AG04450 (cell line): ENCODE data around the gene TEX38. TPM values are rescaled to one million over a fixed set of nuclear protein-coding genes. Genes with fewer than 3 reads are reported as not detected.
A peak's percentile ranks its signal among the peaks of the same experiment; 100 is the strongest.
"Not testable (repeated sequence)": the region's sequence is repeated elsewhere in the genome, so short reads cannot be mapped to it uniquely, and the experiment has no call there.

Source experiments
- CTCF ChIA-PET: fragments of 300-600, 350-600 bp; formaldehyde crosslinking; extraction: SDS; loops from one replicate; lab custom pipeline; 2022; ENCODE audit warnings: antibody characterized with exemption, inconsistent platforms; lab: Charles Lee
- POLR2A ChIA-PET: fragments of 350-600 bp; formaldehyde crosslinking; extraction: SDS; loops from one replicate; lab custom pipeline; 2021; ENCODE audit warnings: antibody characterized with exemption, inconsistent platforms; lab: Yijun Ruan, JAX
- DNase-seq: peaks from one replicate; pipeline ENCODE4 v3.0.0-alpha.2; 2011; ENCODE audit warnings: low read depth, low spot score
- H3K27ac ChIP-seq: one replicate; pipeline ENCODE4 v1.5.1; 2012; ENCODE audit warnings: low read depth, low read length, control low read depth
- H3K27me3 ChIP-seq: one replicate; pipeline ENCODE4 v1.6.0; 2012; ENCODE audit warnings: low read length; ENCODE audit not compliant: control insufficient read depth, insufficient read depth
- H3K4me3 ChIP-seq: 2 replicates; pipeline ENCODE4 v1.5.1; 2011; ENCODE audit warnings: mild to moderate bottlenecking, low read depth, low read length, control low read depth
- H3K9me3 ChIP-seq: 2 replicates; pipeline ENCODE4 v1.5.1; 2012; ENCODE audit warnings: low read length; ENCODE audit not compliant: control insufficient read depth, insufficient read depth
- CTCF ChIP-seq: IDR thresholded peaks from 2 replicates; pipeline ENCODE4 v1.5.1; 2011; ENCODE audit warnings: low read depth, low read length, control low read depth, inconsistent platforms
- polyA plus RNA-seq: library from polyadenylated mRNA; depleted of rRNA; stranded (reverse); fragments of >200 nt; gene quantifications from 2 replicates; pipeline ENCODE4 v1.2.3, GENCODE V29; 2011

TEX38 gene
- polyA plus RNA-seq, 1 experiment: not detected

- no peak for TF ChIP-seq CTCF
- ChIA-PET CTCF (no interaction called here), POLR2A (no interaction called here)
- Histone ChIP-seq H3K27ac (no peak overlapping the region), H3K9me3 (no peaks in the 10 kb centered on the region), H3K27me3 (no peaks in the 10 kb centered on the region), H3K4me3 (no peak overlapping the region)
- DNase-seq: no peak
Observed at GRCh38 chr1:46659307-46659870, 12.3 kb upstream of the TEX38 start.

DNA sequence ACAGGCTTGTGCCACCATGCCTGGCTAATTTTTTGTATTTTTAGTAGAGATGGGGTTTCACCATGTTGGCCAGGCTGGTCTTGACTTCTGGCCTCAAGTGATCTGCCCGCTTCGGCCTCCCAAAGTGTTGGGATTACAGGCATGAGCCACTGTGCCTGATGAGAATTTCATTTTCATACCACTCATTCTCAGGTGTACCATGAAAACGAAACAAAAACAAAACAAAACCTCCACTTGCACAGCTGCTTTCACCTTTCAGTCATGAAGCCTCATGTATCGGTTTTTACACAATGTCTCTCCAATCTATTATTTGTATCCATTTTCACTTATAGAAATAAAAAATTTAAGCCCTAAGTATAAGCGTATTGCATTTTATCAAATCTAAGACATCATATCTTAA is 11.5 kb upstream of the TEX38 start:
- H3K9me3 ChIP-seq, DNase-seq, H3K4me3 ChIP-seq, CTCF ChIA-PET, POLR2A ChIA-PET, H3K27ac ChIP-seq, H3K27me3 ChIP-seq: not testable (repeated sequence)

DNA sequence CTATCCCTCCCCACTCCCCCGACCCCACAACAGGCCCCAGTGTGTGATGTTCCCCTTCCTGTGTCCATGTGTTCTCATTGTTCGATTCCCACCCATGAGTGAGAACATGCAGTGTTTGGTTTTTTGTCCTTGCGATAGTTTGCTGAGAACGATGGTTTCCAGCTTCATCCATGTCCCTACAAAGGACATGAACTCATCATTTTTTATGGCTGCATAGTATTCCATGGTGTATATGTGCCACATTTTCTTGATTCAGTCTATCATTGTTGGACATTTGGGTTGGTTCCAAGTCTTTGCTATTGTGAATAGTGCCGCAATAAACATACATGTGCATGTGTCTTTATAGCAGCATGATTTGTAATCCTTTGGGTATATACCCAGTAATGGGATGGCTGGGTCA is 8.7 kb upstream of the TEX38 start:
- H3K4me3 ChIP-seq, H3K9me3 ChIP-seq, POLR2A ChIA-PET, H3K27me3 ChIP-seq, DNase-seq, H3K27ac ChIP-seq, CTCF ChIA-PET: not testable (repeated sequence)

GRCh38 chr1:46665983-46666382 is 5.7 kb upstream of the TEX38 start:
- Histone ChIP-seq H3K9me3 (no peaks in the 10 kb centered on the region), H3K4me3 (no peak overlapping the region), H3K27me3 (no peaks in the 10 kb centered on the region), H3K27ac (no peak overlapping the region)
- DNase-seq: no peak
- POLR2A ChIA-PET: interaction anchor here (0.5 kb wide), 1 partner anchor 60 kb away, joined by 4 read pairs; no protein-coding TSS in a partner anchor
- CTCF ChIA-PET: no interaction called here
- TF ChIP-seq CTCF: no peak

DNA sequence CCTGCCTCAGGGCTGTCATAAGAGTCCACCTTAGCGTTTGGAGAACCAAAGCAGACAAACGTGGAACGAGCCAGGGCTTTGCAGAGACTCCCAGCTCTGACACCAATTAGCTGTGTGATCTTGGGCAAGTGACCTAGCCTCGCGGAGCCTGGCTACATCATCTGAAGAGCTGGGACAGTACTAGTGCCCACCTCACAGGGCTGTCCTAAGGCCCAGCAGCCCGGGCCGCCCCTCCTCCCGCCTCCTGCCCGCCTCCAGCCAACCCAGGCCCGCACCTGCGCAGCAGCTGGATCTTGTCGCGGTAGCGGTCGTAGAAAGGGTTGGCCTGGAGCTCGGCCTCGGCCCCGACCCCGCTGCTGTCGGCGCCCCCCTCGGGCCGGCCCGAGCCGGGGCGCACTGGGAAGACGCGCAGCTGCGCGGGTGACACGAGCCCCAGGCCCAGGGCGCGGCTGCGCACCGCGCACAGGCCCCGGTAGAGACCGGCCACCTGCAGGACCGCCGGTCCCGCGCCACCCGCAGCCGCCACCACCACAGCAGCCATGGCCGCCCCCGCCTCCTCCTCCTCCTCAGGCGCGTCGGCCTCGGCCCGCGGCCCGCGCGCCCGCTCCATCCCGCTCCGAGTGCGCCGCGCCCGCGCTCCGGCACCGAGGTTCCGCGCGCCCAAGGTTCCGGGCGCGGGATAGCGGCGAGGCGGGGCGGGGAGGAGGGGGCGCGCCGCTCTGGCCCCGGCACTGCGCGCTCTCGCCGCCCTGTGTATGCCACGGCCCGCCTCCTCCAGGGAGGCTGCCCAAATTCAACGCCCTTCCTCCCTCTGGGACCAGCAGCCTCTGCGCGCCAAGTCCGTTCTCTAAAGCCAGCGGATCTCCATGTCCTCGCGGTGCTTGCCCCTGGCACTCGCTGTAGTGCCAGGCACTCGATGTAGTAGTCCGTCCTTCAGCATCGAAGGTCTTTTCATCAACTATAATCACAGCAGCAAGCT is 3.6 kb upstream of the TEX38 start, which contains the start of gene ATPAF1:
Gene ATPAF1, minus strand, starts transcription at position 583 of the 979 bp plus-strand sequence. Its CDS starts 42 bp downstream, at position 541.
- Histone ChIP-seq H3K27ac (no peak within 1 kb of the TSS), H3K27me3 (no peaks in the 10 kb centered on the region), H3K9me3 (no peaks in the 10 kb centered on the region), H3K4me3 (peak within 1 kb of the TSS; percentile 77)
- POLR2A ChIA-PET: interaction anchor here (0.6 to 1.1 kb wide), 7 partner anchors 15 to 1172 kb away, joined by 3 to 6 read pairs (median 4); partner anchors contain the start of gene MOB3C
- no peak for TF ChIP-seq CTCF
- CTCF ChIA-PET: interaction anchor here (0.6 to 1.0 kb wide), 3 partner anchors 40 to 508 kb away, joined by 3 read pairs; no protein-coding TSS in a partner anchor
- no peak for DNase-seq

DNA sequence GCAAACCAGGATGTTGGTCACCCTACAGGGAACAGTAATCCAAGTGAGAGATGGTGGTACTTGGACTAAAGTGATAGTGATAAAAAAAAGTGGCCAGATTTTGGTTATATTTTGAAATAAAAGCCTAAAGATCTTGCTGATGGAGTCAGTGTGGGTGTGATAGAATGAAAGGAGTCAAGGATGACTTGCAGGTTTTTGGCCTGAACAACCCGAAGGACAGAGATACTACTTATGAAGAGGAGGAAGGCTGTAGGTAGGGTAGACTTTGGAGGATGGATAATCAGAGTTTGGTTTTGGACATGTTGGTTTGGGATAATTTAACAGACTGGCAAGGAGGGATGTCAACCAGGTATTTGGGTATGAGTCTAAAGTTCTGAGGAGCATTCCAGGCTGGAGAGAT is 1.5 kb upstream of the TEX38 start:
- no peaks in the 10 kb centered on the region for H3K9me3 ChIP-seq
- H3K4me3 ChIP-seq: no peak overlapping the region
- TF ChIP-seq CTCF: no peak
- ChIA-PET CTCF (no interaction called here), POLR2A (no interaction called here)
- H3K27ac ChIP-seq: no peak overlapping the region
- no peaks in the 10 kb centered on the region for H3K27me3 ChIP-seq
- no peak for DNase-seq
